K562 (cell line): ENCODE data around the gene KATNAL1. TPM values are rescaled to one million over a fixed set of nuclear protein-coding genes. Genes with fewer than 3 reads are reported as not detected.

ENCODE experiments used
- ARHGAP35 ChIP-seq: fragments of 450-650 bp; IDR thresholded peaks from 2 replicates; pipeline ENCODE4 v1.6.1; 2018; ENCODE audit not compliant: partially characterized antibody
- BDP1 ChIP-seq: IDR thresholded peaks from 3 replicates; pipeline ENCODE4 v1.6.1; 2011; ENCODE audit not compliant: insufficient read length, insufficient read depth
- HSF4 ChIP-seq: fragments of 250-450 bp; sonication (Bioruptor Pico); IDR thresholded peaks from 2 replicates; pipeline ENCODE4 v2.1.2; 2022; ENCODE audit warnings: mild to moderate bottlenecking, moderate library complexity, borderline replicate concordance
- MYC ChIP-seq, 2 experiments: fragments of 250-450 bp in 1 of 2; sonication (Bioruptor Pico) in 1 of 2; IDR thresholded peaks; 2 replicates each; pipeline versions ENCODE4 v1.5.1 to v1.6.1; 2012 to 2021; ENCODE audit warnings: low read depth in 2 of 2, borderline replicate concordance in 1 of 2, improper control_type of control experiment in 1 of 2, low read length in 1 of 2, mild to moderate bottlenecking in 1 of 2, moderate library complexity in 1 of 2
- NEUROD1 ChIP-seq: fragments of 150-350 bp; IDR thresholded peaks from 2 replicates; pipeline ENCODE4 v1.6.1; 2014; ENCODE audit warnings: borderline replicate concordance, low read length, low read depth; ENCODE audit not compliant: partially characterized antibody
- RBM14 ChIP-seq: fragments of 200-400 bp; formaldehyde crosslinking; IDR thresholded peaks from 2 replicates; pipeline ENCODE4 v1.6.1; 2018; ENCODE audit warnings: low read depth, mild to moderate bottlenecking, low read length, moderate library complexity, borderline replicate concordance; ENCODE audit not compliant: insufficient read depth
- TAL1 ChIP-seq: fragments of 450-650 bp; IDR thresholded peaks from 2 replicates; pipeline ENCODE4 v1.6.1; 2016; ENCODE audit warnings: mild to moderate bottlenecking
- TEAD4 ChIP-seq, 2 experiments: sonication (generic) in 1 of 2; formaldehyde crosslinking in 1 of 2; IDR thresholded peaks; 2 replicates each; pipeline versions ENCODE4 v1.6.1 to v1.8.0; 2012 to 2022; ENCODE audit warnings: borderline replicate concordance in 1 of 2, inconsistent platforms in 1 of 2, low read length in 1 of 2, mild to moderate bottlenecking in 1 of 2, missing genetic modification reagents in 1 of 2
- ZNF232 ChIP-seq: sonication (generic); formaldehyde crosslinking; IDR thresholded peaks from 2 replicates; pipeline ENCODE4 v1.8.0; 2022; ENCODE audit warnings: mild to moderate bottlenecking, missing genetic modification reagents
- ZNF57 ChIP-seq: fragments of 450-650 bp; formaldehyde crosslinking; IDR thresholded peaks from 2 replicates; pipeline ENCODE4 v1.4.0; 2020; ENCODE audit warnings: mild to moderate bottlenecking, moderate library complexity
- ZNF699 ChIP-seq: fragments of 250-450 bp; sonication (Bioruptor Pico); IDR thresholded peaks from 2 replicates; pipeline ENCODE4 v1.8.0; 2021; ENCODE audit warnings: mild to moderate bottlenecking, moderate library complexity; ENCODE audit not compliant: insufficient replicate concordance
- polyA plus RNA-seq, 8 experiments: library from polyadenylated mRNA; depleted of rRNA in 4 of 8; stranded (reverse) in 5 of 8; unstranded in 3 of 8; fragments of >200 nt; fragmentation: Nextera tagmentation in 2 of 8; fragmentation: Illumina TruSeq in 1 of 8; extraction: Ambion mirVana in 2 of 8; extraction: Trizol in 1 of 8; gene quantifications; 2 replicates each; pipeline versions ENCODE4 v1.2.1 to v1.2.3, GENCODE V29; 2011 to 2014; ENCODE audit warnings: inconsistent platforms in 1 of 8, missing spikeins in 1 of 8
- total RNA-seq, 7 experiments: library from RNA; depleted of rRNA in 6 of 7; stranded (reverse); fragments of >200 nt in 6 of 7; fragmentation: Illumina TruSeq in 2 of 7; extraction: Trizol in 2 of 7; gene quantifications; 2 replicates each; pipeline versions ENCODE4 v1.2.1 to v1.2.3, GENCODE V29; 2011 to 2021; ENCODE audit warnings: low replicate concordance in 1 of 7
- TF ChIP-seq, protein P1 (sequence below): fragments of 250-450 bp; sonication (Bioruptor Pico); IDR thresholded peaks from 2 replicates; pipeline ENCODE4 v1.8.0; 2022; ENCODE audit warnings: inconsistent platforms, mild to moderate bottlenecking, moderate library complexity, borderline replicate concordance
- TF ChIP-seq, protein P2 (sequence below), 2 experiments: fragments of 450-650 bp in 1 of 2; sonication (generic) in 1 of 2; formaldehyde crosslinking in 1 of 2; IDR thresholded peaks in 1 of 2; conservative IDR thresholded peaks in 1 of 2; 2 replicates each; pipeline versions ENCODE4 v1.6.1 to v1.8.1; 2016 to 2023; ENCODE audit warnings: mild to moderate bottlenecking in 2 of 2, moderate library complexity in 2 of 2, inconsistent platforms in 1 of 2, missing genetic modification reagents in 1 of 2
- TF ChIP-seq, protein P3 (sequence below): fragments of 250-450 bp; sonication (Bioruptor Pico); IDR thresholded peaks from 2 replicates; pipeline ENCODE4 v1.9.0; 2021; ENCODE audit warnings: mild to moderate bottlenecking, inconsistent platforms
- TF ChIP-seq, protein P4 (sequence below): fragments of 250-450 bp; sonication (Bioruptor Pico); IDR thresholded peaks from 2 replicates; pipeline ENCODE4 v1.8.0; 2021; ENCODE audit warnings: borderline replicate concordance, mild to moderate bottlenecking, moderate library complexity; ENCODE audit not compliant: poor library complexity, severe bottlenecking
- TF ChIP-seq, protein P5 (sequence below): sonication (generic); formaldehyde crosslinking; IDR thresholded peaks from 2 replicates; pipeline ENCODE4 v1.8.1; 2023; ENCODE audit warnings: mild to moderate bottlenecking, missing genetic modification reagents

The KATNAL1 gene
- total and polyA plus RNA-seq, 9 of the 15 experiments (the other 6 are each of a cell fraction or from before 2014, with no cell fraction given), result 2.5 to 8.2 (median 5.5) TPM

DNA sequence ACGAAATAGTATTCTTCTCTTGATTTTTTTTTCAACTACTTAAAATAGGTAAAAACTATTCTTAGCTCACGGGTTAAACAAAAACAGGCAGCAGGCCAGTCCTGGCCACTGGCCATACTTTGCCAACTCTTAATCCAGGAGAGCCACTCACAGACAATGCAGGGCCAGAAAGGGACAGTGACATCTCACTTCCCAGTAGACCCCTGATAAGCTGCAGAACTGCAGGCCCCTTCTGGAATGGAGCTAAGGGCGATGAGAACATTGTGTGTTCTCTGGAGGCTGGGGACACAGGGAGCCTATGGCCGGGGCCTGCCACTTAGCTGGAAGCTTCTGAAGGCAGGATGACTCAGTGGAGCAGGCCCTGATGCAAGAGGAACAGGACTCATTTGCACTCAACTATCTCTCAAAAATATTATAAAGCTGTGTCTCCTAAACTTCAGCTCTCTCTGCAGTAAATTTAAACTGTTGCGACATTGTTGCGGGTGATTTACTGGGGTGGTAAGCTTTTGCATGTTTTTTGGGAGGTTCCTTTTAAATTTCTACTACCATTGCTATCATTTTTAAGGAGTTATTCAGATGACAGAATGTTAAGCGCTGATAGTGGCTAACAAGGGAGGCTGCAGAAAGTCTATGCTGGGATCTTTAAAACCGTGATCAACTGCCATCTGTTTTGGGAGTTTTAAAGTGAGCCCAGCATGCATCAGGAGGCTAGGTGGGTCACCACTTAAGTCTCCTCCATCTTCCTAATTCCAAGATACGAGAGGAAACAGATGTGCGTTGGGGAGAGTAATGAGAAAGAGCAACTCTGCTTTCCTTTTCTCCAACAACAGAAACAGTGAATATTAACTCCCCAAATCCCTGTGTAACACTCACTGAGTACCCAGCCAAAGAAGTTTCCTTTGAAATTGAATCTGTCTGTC lies 33.2 kb upstream of the KATNAL1 start (continued):
- TF ChIP-seq ARHGAP35, result no peak
- TF ChIP-seq, protein P1, sequence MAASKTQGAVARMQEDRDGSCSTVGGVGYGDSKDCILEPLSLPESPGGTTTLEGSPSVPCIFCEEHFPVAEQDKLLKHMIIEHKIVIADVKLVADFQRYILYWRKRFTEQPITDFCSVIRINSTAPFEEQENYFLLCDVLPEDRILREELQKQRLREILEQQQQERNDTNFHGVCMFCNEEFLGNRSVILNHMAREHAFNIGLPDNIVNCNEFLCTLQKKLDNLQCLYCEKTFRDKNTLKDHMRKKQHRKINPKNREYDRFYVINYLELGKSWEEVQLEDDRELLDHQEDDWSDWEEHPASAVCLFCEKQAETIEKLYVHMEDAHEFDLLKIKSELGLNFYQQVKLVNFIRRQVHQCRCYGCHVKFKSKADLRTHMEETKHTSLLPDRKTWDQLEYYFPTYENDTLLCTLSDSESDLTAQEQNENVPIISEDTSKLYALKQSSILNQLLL (CRISPR knock-in tag), result no peak
- TF ChIP-seq TEAD4 (IDR thresholded peaks at IDR 0.05; ENCODE audit: low read length), result no peak
- no peak for TF ChIP-seq TEAD4 (CRISPR knock-in tag; IDR thresholded peaks at IDR 0.05; ENCODE audit: borderline replicate concordance)
- TF ChIP-seq TAL1, result peak; percentile 30; the same call in 1 of the 2 replicates
- TF ChIP-seq, protein P2, sequence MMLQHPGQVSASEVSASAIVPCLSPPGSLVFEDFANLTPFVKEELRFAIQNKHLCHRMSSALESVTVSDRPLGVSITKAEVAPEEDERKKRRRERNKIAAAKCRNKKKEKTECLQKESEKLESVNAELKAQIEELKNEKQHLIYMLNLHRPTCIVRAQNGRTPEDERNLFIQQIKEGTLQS (IDR thresholded peaks at IDR 0.05), result peak; percentile 88
- TF ChIP-seq, protein P2 (CRISPR knock-in tag; conservative IDR thresholded peaks at IDR 0.05), result no peak
- TF ChIP-seq RBM14, result no peak
- TF ChIP-seq, protein P3, sequence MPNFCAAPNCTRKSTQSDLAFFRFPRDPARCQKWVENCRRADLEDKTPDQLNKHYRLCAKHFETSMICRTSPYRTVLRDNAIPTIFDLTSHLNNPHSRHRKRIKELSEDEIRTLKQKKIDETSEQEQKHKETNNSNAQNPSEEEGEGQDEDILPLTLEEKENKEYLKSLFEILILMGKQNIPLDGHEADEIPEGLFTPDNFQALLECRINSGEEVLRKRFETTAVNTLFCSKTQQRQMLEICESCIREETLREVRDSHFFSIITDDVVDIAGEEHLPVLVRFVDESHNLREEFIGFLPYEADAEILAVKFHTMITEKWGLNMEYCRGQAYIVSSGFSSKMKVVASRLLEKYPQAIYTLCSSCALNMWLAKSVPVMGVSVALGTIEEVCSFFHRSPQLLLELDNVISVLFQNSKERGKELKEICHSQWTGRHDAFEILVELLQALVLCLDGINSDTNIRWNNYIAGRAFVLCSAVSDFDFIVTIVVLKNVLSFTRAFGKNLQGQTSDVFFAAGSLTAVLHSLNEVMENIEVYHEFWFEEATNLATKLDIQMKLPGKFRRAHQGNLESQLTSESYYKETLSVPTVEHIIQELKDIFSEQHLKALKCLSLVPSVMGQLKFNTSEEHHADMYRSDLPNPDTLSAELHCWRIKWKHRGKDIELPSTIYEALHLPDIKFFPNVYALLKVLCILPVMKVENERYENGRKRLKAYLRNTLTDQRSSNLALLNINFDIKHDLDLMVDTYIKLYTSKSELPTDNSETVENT (CRISPR knock-in tag), result no peak
- no peak for TF ChIP-seq MYC (IDR thresholded peaks at IDR 0.05; ENCODE audit: low read depth, low read length)
- TF ChIP-seq MYC (CRISPR knock-in tag; IDR thresholded peaks at IDR 0.05; ENCODE audit: borderline replicate concordance, low read depth), result no peak
- TF ChIP-seq, protein P4, sequence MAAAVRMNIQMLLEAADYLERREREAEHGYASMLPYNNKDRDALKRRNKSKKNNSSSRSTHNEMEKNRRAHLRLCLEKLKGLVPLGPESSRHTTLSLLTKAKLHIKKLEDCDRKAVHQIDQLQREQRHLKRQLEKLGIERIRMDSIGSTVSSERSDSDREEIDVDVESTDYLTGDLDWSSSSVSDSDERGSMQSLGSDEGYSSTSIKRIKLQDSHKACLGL (CRISPR knock-in tag), result no peak
- TF ChIP-seq ZNF57 (CRISPR knock-in tag), result no peak
- TF ChIP-seq BDP1, result no peak
- no peak for TF ChIP-seq ZNF232 (CRISPR knock-in tag)
- TF ChIP-seq ZNF699, result no peak
- no peak for TF ChIP-seq NEUROD1
- no peak for TF ChIP-seq HSF4 (CRISPR knock-in tag)
- TF ChIP-seq, protein P5, sequence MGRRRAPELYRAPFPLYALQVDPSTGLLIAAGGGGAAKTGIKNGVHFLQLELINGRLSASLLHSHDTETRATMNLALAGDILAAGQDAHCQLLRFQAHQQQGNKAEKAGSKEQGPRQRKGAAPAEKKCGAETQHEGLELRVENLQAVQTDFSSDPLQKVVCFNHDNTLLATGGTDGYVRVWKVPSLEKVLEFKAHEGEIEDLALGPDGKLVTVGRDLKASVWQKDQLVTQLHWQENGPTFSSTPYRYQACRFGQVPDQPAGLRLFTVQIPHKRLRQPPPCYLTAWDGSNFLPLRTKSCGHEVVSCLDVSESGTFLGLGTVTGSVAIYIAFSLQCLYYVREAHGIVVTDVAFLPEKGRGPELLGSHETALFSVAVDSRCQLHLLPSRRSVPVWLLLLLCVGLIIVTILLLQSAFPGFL, result no peak
